Large intestine (tissue), 3 donors: ENCODE results near the gene NT5C3B. TPM values are rescaled to one million over a fixed set of nuclear protein-coding genes. Genes with fewer than 3 reads are reported as not detected.

Experiments used
- DNase-seq, 2 donors: peaks; one replicate each; pipeline versions ENCODE4 v3.0.0 to v3.0.0-alpha.2; 2013
- H3K27ac ChIP-seq: one replicate; pipeline ENCODE4 v1.5.1; 2013; ENCODE audit warnings: low read length
- H3K27me3 ChIP-seq: 2 replicates; pipeline ENCODE4 v1.6.1; 2013; ENCODE audit warnings: low read length; ENCODE audit not compliant: control insufficient read depth, insufficient read depth
- H3K36me3 ChIP-seq: 2 replicates; pipeline ENCODE4 v1.6.1; 2013; ENCODE audit warnings: low read length; ENCODE audit not compliant: control insufficient read depth, insufficient read depth
- H3K4me1 ChIP-seq: one replicate; pipeline ENCODE4 v1.6.1; 2013; ENCODE audit warnings: low read length; ENCODE audit not compliant: control insufficient read depth, insufficient read depth
- H3K4me3 ChIP-seq: one replicate; pipeline ENCODE4 v1.5.1; 2013; ENCODE audit warnings: low read length
- H3K9me3 ChIP-seq: one replicate; pipeline ENCODE4 v1.6.1; 2013; ENCODE audit warnings: mild to moderate bottlenecking, low read depth, low read length, moderate library complexity; ENCODE audit not compliant: control insufficient read depth
- WGBS: methylation state at CpG from one replicate; pipeline ENCODE4 v1.1.5; 2013; ENCODE audit warnings: low lambda C conversion rate; ENCODE audit not compliant: insufficient coverage; 5-methylcytosine and 5-hydroxymethylcytosine counted together
- polyA plus RNA-seq: library from polyadenylated mRNA; unstranded; fragments of 120-200 nt; gene quantifications from one replicate; pipeline ENCODE4 v1.2.1, GENCODE V29; 2013

NT5C3B gene
- polyA plus RNA-seq, 1 donor: 36.7 TPM

- H3K9me3 ChIP-seq: no peaks in the 10 kb centered on the region
- no peaks in the 10 kb centered on the region for H3K36me3 ChIP-seq
- H3K4me3 ChIP-seq: no peak overlapping the region
- peaks cover 64% of the 10 kb centered on the region for H3K4me1 ChIP-seq
- H3K27ac ChIP-seq: peak overlapping the region; percentile 89
- no peaks in the 10 kb centered on the region for H3K27me3 ChIP-seq
- WGBS: no CpG with 5 or more reads among the region's 10 CpGs
- DNase-seq: peak in 1 of 2 donors; percentile 58
These were observed 39.7 kb downstream of the NT5C3B start for GRCh38 chr17:41796121-41796895.

DNA sequence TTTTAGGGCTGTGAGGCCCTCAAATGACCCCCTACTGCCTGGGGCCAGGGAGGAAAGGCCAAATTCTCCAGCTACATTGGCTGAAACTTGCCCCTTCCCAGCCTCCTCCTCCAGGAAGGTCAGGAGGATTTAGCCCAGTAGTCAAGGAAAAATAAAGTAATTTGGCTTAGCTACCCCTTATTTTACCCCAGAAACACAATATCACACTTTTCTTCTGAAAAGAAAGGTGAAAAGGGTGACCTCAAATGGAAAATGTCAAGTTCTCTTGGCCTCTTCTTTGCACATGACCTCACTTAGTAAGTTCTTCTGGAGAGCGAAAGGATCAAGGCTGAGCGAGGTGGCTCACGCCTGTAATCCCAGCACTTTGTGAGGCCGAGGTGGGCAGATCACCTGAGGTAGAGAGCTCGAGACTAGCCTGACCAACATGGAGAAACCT lies 41.5 kb downstream of the NT5C3B start:
- Histone ChIP-seq H3K36me3 (no peaks in the 10 kb centered on the region), H3K9me3 (no peaks in the 10 kb centered on the region), H3K4me1 (peaks cover 52% of the 10 kb centered on the region), H3K4me3 (no peak overlapping the region), H3K27ac (peak overlapping the region; percentile 89), H3K27me3 (no peaks in the 10 kb centered on the region)
- DNase-seq: no peak
- no CpG with 5 or more reads among the region's 5 CpGs for WGBS

DNA sequence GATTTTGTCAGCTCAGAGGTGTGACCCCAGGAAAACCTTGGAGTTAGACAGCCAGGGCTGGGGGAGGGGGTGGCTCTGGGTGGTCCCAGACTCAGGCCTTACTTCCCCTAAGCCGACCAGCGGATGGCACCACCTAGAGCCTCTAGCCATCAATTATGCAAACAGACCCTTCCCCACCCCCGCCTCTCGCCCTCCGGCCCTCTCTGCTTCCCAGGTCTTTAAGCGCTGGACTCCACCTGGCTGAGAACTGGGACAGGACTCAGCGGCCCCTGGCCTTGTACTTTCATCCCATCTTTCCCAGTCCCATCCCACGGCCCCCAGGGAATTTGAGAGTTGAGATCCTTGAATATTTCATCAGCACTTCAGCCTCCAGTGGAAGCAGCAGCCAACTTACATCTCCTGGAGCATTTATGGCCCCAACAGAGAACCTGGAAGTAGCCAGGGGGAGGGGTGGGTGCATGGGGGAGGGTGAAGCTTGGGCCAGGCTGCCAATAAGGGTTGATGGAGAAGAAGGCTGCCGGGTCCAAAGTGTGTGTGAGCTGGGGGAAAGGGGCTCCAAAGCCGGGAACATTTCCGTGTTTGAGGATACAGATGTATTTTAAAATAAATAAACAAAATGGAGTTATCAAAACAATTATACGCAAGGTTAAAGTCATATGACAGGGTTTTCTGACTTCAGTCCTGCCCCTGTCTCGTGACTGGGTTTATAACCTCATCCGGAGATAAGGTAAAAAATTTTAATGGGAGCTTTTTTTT lies 42.1 kb downstream of the NT5C3B start:
- peak in 1 of 2 donors; percentile 90 for DNase-seq
- peak overlapping the region; percentile 89 for H3K27ac ChIP-seq
- H3K36me3 ChIP-seq: no peaks in the 10 kb centered on the region
- no peaks in the 10 kb centered on the region for H3K9me3 ChIP-seq
- WGBS: 17% methylated on average over 1 of the region's 14 CpGs
- peak overlapping the region; percentile 8 for H3K4me3 ChIP-seq
- H3K27me3 ChIP-seq: no peaks in the 10 kb centered on the region
- H3K4me1 ChIP-seq: peaks cover 51% of the 10 kb centered on the region

GRCh38 chr17:41792845-41793783 lies 42.9 kb downstream of the NT5C3B start:
- no CpG with 5 or more reads among the region's 22 CpGs for WGBS
- Histone ChIP-seq H3K27me3 (no peaks in the 10 kb centered on the region), H3K27ac (peak overlapping the region; percentile 89), H3K9me3 (no peaks in the 10 kb centered on the region), H3K4me3 (peak overlapping the region; percentile 8), H3K4me1 (peaks cover 51% of the 10 kb centered on the region), H3K36me3 (no peaks in the 10 kb centered on the region)
- peak; percentile 92 to 97 for DNase-seq

DNA sequence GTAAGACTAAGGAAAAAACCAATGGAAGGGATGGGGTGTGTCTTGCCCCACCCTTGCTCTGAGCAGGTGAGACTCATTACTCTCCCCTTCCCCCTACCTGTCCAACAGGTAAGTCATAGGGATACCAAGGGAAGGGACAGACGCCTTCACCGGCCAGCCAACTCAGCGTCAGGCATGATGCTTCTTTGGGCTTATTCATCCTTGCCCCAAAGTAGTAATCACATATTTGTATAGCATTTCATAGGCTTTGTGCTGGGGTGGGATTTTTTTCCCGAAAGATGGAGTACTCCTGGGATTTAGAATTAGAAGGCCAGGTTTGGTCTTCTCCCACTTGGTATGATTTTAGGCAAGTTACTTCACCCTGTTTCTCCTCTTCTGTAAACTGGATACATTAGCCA lies 49.0 kb downstream of the NT5C3B start:
- H3K9me3 ChIP-seq: no peaks in the 10 kb centered on the region
- H3K4me3 ChIP-seq: no peak overlapping the region
- H3K4me1 ChIP-seq: peaks cover 39% of the 10 kb centered on the region
- peak overlapping the region; percentile 83 for H3K27ac ChIP-seq
- no CpG with 5 or more reads among the region's 4 CpGs for WGBS
- no peak for DNase-seq
- peaks cover 8% of the 10 kb centered on the region for H3K36me3 ChIP-seq
- H3K27me3 ChIP-seq: no peaks in the 10 kb centered on the region

- Histone ChIP-seq H3K4me1 (peaks cover 39% of the 10 kb centered on the region), H3K27me3 (no peaks in the 10 kb centered on the region), H3K27ac (peak within 1 kb of the TSS; percentile 99), H3K36me3 (peaks cover 12% of the 10 kb centered on the region), H3K9me3 (no peaks in the 10 kb centered on the region), H3K4me3 (peak within 1 kb of the TSS; percentile 86)
- peak; percentile 100 for DNase-seq
- WGBS: no CpG with 5 or more reads among the region's 79 CpGs
These were observed 49.6 kb downstream of the NT5C3B start, which contains the start of gene JUP for GRCh38 chr17:41786227-41787020. Gene JUP, minus strand, starts transcription at chr17:41786711. Its CDS starts 14,857 bp downstream, at chr17:41771854.

- no peaks in the 10 kb centered on the region for H3K27me3 ChIP-seq
- DNase-seq: peak; percentile 91 to 96
- peaks cover 15% of the 10 kb centered on the region for H3K36me3 ChIP-seq
- H3K27ac ChIP-seq: peak overlapping the region; percentile 99
- H3K4me1 ChIP-seq: peaks cover 42% of the 10 kb centered on the region
- no peaks in the 10 kb centered on the region for H3K9me3 ChIP-seq
- no CpG with 5 or more reads among the region's 22 CpGs for WGBS
- peak overlapping the region; percentile 86 for H3K4me3 ChIP-seq
These were observed 50.2 kb downstream of the NT5C3B start for GRCh38 chr17:41785859-41786226.

GRCh38 chr17:41785091-41785858 lies 50.8 kb downstream of the NT5C3B start:
- no peaks in the 10 kb centered on the region for H3K9me3 ChIP-seq
- peak overlapping the region; percentile 99 for H3K27ac ChIP-seq
- H3K4me1 ChIP-seq: peaks cover 42% of the 10 kb centered on the region
- no peaks in the 10 kb centered on the region for H3K27me3 ChIP-seq
- WGBS: 0% methylated on average over 1 of the region's 13 CpGs
- H3K36me3 ChIP-seq: peaks cover 15% of the 10 kb centered on the region
- H3K4me3 ChIP-seq: peak overlapping the region; percentile 86
- peak; percentile 80 to 84 for DNase-seq

- WGBS: no CpG with 5 or more reads among the region's 6 CpGs
- Histone ChIP-seq H3K36me3 (peaks cover 19% of the 10 kb centered on the region), H3K9me3 (no peaks in the 10 kb centered on the region), H3K27ac (peak overlapping the region; percentile 99), H3K4me3 (peak overlapping the region; percentile 86), H3K27me3 (no peaks in the 10 kb centered on the region), H3K4me1 (peaks cover 38% of the 10 kb centered on the region)
- peak in 1 of 2 donors; percentile 54 for DNase-seq
These were observed 51.8 kb downstream of the NT5C3B start for GRCh38 chr17:41784207-41784744.
